GM12874 (cell line): Measurements from ENCODE around the gene ILRUN.

ENCODE experiments used
- TF ChIP-seq, protein P1 (sequence below): IDR thresholded peaks from 2 replicates; pipeline ENCODE4 v1.5.1; 2011; ENCODE audit warnings: low read depth, mild to moderate bottlenecking, control low read depth, low read length, moderate library complexity; ENCODE audit not compliant: insufficient read depth

Gene ILRUN

DNA sequence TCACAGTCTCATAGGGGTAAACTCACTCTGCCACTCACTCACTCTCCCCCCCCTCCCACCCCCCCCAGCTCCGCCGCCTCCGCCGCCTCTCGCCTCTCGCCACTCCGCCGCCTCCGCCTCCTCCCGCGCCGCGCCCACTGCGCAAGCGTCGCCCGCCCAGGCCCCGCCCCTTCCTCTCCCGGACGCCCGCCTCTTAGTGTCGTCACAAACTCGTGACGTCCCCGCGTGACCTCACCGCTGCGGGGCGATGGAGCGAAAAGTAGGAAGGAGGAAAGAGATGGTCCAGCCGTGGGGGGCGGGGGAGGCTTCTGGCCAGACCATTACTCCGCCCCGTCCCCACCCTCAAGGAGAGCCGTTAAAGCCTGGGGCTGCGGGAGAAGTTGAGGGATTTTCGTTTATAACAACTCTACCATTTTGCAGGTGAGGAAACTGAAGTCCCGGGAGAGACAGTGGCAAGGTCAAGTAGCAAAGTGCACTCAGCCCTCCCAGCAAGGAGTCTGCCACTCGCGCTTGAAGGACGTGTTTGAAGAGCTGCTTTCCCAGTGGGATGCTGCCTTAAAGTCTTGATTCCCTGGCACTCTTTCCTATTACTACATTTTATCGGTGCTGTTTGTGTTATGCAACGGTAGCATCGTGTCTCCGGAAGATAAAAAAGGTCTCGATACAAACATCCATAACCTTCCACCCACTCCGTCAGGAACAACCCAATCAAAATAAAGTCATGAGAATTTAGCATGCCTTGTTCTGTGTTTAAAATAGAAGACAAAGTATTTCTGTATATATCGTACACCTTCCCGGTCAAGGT, at the start of gene ILRUN:
ILRUN (minus strand) TSS at position 29 of the 805 bp plus-strand sequence. CDS start 164 bp downstream, outside the sequence.
- TF ChIP-seq, protein P1, sequence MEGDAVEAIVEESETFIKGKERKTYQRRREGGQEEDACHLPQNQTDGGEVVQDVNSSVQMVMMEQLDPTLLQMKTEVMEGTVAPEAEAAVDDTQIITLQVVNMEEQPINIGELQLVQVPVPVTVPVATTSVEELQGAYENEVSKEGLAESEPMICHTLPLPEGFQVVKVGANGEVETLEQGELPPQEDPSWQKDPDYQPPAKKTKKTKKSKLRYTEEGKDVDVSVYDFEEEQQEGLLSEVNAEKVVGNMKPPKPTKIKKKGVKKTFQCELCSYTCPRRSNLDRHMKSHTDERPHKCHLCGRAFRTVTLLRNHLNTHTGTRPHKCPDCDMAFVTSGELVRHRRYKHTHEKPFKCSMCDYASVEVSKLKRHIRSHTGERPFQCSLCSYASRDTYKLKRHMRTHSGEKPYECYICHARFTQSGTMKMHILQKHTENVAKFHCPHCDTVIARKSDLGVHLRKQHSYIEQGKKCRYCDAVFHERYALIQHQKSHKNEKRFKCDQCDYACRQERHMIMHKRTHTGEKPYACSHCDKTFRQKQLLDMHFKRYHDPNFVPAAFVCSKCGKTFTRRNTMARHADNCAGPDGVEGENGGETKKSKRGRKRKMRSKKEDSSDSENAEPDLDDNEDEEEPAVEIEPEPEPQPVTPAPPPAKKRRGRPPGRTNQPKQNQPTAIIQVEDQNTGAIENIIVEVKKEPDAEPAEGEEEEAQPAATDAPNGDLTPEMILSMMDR: no peak

DNA sequence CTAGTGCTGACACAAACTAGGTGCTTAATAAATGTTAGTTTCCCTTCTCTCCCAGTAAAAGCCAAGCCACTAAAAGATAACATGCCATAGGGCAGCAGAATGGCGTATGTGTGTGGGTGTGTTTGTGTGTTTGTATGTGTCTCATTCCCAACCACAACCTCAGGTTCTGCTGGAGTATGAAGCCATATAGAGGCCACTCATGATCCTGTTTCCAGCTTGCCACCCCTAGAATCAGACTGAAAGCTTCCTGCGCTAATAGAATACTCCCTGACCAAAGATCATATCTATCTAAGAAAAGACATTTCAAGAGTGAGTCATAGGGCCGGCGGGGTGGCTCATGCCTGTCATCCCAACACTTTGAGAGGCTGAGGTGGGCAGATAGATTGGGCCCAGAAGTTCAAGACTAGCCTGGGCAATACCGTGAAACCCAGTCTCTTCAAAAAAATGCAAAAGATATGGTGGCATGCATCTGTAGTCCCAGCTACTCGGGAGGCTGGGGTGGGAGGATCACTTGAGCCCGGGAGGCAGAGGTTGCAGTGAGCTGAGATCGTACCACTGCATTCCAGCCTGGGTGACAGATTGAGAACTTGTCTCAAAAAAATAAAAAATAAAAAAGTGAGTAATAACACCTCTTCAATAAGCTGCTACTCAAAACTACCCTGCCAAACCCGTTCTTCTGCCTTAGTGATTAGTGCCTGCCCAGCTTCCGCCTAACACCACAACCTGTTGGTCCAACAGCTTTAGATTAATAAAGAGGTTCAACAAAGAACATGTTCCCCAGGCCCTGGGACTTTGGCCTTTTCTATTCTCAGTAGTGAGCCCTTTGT, 48.9 kb upstream of the ILRUN start:
- TF ChIP-seq, protein P1: no peak

DNA sequence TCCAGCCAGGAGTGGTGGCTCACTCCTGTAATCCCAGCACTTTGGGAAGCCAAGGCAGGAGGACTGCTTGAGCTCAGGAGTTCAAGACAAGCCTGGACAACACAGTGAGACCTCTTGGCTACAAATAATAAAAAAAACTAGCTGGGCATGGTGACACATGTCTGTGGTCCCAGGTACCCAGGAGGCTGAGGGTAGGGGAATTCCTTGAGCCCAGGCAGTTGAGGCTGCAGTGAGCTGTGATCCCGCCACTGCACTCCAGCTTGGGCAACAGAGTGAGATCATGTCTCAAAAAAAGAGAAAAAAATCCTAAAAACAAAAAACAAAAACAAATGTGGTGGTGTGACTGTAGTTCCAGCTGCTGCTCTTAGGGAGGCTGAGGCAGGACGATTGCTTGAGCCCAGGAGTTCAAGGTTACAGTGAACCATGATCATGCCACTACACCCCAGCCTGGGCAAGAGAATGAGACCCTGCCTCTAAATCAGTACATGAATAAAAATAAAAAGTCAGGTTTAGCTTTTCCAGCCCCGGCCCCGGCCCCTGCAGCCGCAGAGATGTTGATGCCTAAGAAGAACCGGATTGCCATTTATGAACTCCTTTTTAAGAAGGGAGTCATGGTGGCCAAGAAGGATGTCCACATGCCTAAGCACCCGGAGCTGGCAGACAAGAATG, 47.2 kb upstream of the ILRUN start:
- TF ChIP-seq, protein P1: no peak

DNA sequence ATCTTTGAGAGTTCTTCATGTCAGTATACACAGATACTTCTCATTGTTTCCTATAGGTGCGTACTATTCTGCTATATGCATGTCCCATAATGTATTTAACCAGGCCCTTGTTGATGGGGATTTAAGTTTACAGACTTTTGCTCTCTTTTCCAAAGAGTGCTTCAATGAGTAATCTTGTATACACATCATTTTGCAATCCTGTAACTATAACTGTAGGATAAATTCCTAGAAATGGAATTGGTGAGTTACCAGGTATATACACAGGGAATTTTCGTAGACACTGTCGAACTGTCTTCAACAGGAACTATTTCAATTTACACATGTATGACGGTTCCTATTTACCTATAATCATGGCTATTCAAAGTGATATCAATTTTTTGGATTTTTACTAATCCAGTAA, 45.5 kb upstream of the ILRUN start:
- TF ChIP-seq, protein P1: no peak

DNA sequence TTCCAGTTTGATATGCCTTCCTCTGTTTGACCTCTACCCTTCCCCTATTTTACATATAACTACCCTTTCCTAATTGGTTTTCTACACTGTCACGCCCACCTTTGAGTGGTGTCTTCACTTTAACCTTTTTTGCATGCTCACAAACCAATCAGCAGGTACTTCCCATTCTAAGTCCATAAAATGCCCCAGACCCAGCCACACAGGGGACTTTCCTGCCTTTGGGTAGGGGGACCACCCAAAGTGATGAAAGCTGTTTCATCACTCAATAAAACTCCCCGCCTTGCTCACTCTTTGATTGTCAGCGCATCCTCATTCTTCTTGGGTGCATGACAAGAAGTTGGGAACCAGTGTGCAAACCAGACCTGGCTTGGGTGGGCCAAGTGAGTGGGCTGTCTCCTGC, 40.3 kb upstream of the ILRUN start:
- TF ChIP-seq, protein P1: no peak

DNA sequence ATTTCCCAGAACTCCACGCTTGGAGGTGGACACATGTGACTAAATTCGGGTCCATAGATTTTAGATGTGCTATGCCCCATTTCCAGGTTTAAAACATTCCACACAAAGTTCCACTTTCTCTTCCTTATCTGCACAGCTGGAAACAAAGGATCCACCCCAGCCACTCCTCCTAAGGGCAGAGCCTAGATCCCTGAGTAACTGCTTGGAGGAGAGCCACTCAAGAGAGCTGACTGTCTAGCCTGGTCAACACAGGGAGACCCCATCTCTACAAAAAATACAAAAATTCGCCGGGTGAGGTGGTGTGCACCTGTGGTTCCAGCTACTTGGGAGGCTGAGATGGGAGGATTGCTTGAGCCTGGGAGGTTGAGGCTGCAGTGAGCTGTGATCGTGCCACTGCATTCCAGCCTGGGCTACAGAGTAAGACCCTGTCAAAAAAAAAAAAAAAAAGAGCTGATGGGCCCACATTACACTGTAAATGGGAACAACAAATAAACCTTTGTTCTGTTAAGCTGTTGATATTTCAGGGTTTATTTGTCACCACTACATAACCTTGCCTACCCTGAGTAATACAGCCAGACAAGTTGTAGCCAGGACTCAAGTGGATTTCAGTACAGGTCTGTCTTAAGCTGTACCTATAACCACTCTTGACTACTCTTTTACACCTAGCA, 35.0 kb upstream of the ILRUN start:
- TF ChIP-seq, protein P1: no peak
